Body of pancreas (tissue), 4 donors: ENCODE data around the gene FMO5.

Experiments
- CTCF ChIP-seq, 7 experiments: fragments of 450-650 bp in 4 of 7; fragments of 200-600 bp in 3 of 7; sonication (generic) in 3 of 7; IDR thresholded peaks; one replicate each; pipeline ENCODE4 v1.5.1; 2016 to 2019; ENCODE audit warnings: antibody characterized with exemption in 7 of 7
- POLR2A ChIP-seq, 3 donors: fragments of 450-650 bp; IDR thresholded peaks; one replicate each; pipeline ENCODE4 v1.6.1; 2016; ENCODE audit warnings: antibody characterized with exemption in 3 of 3, mild to moderate bottlenecking in 2 of 3

GRCh38 chr1:147243228-147243685 lies 18.1 kb upstream of the FMO5 start:
- TF ChIP-seq CTCF (IDR thresholded peaks at IDR 0.05) (no peak), POLR2A (IDR thresholded peaks at IDR 0.05) (no peak)
